Measurements from ENCODE around the gene FYCO1.

Gene FYCO1

DNA sequence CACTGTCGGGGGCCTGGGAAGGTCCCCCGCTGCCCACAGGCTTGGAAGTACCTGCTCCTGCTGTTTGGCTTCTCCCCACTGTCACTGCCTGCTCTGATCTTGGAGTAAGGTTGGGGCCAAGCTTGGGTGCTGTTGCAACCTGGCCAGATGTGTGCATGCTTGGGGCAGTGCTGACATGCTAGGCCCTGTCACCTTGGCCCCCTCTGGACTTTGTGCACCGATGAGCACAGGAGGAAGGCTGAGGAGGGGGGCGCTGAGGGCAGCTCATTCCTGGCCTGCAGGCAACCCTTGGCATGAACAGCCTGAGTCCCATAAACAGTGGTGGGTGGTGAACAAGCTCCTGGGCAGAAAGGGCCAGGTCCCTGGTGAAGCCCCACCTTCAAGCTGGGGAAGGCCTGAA lies 35.6 kb upstream of the FYCO1 start:
- no peak for TF ChIP-seq USF1 (IDR thresholded peaks at IDR 0.05)

DNA sequence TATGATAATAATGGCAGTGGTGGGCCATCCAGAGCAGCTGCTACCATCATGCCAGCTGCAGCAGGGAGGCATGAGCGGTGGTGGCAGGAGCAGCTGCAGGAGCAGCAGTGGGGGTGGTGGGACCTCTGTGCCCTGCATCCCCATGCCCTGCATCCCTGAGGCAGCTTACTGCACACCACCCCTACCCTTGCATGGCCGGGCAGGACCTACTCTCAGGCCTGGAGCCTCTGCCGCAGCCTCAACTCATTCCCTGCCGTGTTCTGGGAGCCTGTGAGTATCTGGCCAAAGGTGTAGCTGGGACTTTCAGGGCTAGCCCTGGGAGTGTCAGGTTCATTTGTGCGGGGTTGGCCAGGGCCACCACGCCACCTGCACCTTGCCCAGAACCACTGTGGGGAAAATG lies 35.0 kb upstream of the FYCO1 start:
- no peak for TF ChIP-seq YY1 (IDR thresholded peaks at IDR 0.05; ENCODE audit: low read depth)
- TF ChIP-seq TCF12 (IDR thresholded peaks at IDR 0.05; ENCODE audit: low read depth): no peak

- TF ChIP-seq USF1 (IDR thresholded peaks at IDR 0.05) (no peak), MAX (IDR thresholded peaks at IDR 0.05) (no peak), RAD21 (IDR thresholded peaks at IDR 0.05; ENCODE audit: low read depth) (no peak)
- TF ChIP-seq, protein P1, sequence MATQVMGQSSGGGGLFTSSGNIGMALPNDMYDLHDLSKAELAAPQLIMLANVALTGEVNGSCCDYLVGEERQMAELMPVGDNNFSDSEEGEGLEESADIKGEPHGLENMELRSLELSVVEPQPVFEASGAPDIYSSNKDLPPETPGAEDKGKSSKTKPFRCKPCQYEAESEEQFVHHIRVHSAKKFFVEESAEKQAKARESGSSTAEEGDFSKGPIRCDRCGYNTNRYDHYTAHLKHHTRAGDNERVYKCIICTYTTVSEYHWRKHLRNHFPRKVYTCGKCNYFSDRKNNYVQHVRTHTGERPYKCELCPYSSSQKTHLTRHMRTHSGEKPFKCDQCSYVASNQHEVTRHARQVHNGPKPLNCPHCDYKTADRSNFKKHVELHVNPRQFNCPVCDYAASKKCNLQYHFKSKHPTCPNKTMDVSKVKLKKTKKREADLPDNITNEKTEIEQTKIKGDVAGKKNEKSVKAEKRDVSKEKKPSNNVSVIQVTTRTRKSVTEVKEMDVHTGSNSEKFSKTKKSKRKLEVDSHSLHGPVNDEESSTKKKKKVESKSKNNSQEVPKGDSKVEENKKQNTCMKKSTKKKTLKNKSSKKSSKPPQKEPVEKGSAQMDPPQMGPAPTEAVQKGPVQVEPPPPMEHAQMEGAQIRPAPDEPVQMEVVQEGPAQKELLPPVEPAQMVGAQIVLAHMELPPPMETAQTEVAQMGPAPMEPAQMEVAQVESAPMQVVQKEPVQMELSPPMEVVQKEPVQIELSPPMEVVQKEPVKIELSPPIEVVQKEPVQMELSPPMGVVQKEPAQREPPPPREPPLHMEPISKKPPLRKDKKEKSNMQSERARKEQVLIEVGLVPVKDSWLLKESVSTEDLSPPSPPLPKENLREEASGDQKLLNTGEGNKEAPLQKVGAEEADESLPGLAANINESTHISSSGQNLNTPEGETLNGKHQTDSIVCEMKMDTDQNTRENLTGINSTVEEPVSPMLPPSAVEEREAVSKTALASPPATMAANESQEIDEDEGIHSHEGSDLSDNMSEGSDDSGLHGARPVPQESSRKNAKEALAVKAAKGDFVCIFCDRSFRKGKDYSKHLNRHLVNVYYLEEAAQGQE (IDR thresholded peaks at IDR 0.05; ENCODE audit: low read depth): no peak
Measured at GRCh38 chr3:46029953-46030543, 34.4 kb upstream of the FYCO1 start.

DNA sequence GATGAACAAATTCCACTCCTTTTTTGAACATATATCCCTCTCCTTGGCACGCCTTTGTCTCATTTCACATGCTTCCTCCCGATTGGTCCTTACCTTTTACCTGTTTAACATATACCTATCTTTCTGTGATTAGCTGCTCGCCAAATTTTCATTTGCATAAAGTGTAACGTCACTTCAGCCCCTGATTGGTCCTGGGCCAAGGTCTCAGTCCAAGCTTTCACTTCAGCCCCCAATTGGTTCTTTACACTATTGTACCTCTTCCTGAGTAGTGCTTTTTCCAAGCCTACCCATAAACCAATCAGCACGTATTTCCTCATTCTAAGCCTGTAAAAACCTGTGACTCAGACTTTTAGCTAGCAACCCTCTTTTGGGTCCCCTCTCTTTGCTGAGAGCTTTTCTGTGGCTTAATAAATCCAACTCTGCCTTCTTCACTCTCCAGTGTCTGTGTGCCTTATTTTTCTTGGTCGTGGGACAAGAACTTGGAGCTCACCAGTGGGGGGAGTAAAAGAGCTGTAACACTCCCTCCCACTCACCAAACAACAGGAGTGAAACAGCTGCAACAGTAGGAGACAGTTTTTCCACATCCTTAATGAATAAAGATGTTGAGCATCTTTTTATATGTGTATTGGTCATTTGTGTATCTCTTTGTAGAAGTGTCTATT lies 32.2 kb upstream of the FYCO1 start:
- TF ChIP-seq EGR1 (IDR thresholded peaks at IDR 0.05) (no peak), TCF12 (IDR thresholded peaks at IDR 0.05; ENCODE audit: low read depth) (no peak)

GRCh38 chr3:46027021-46027705 lies 31.5 kb upstream of the FYCO1 start, which contains the start of gene XCR1:
XCR1 (minus strand) TSS chr3:46027483; CDS start chr3:46021947, 5,536 bp downstream.
- TF ChIP-seq, protein P1 (IDR thresholded peaks at IDR 0.05; ENCODE audit: low read depth): no peak
- TF ChIP-seq EP300 (IDR thresholded peaks at IDR 0.05; ENCODE audit: borderline replicate concordance) (no peak), TEAD4 (IDR thresholded peaks at IDR 0.05) (no peak), USF1 (IDR thresholded peaks at IDR 0.05) (no peak)

GRCh38 chr3:46025139-46025538 lies 29.5 kb upstream of the FYCO1 start:
- TF ChIP-seq EGR1 (IDR thresholded peaks at IDR 0.05) (no peak), TAF1 (IDR thresholded peaks at IDR 0.05; ENCODE audit: low read depth) (no peak), TEAD4 (IDR thresholded peaks at IDR 0.05) (no peak), USF1 (IDR thresholded peaks at IDR 0.05) (no peak), NFIC (IDR thresholded peaks at IDR 0.05) (no peak), EP300 (IDR thresholded peaks at IDR 0.05; ENCODE audit: borderline replicate concordance) (no peak), MAX (IDR thresholded peaks at IDR 0.05) (no peak), RAD21 (IDR thresholded peaks at IDR 0.05; ENCODE audit: low read depth) (no peak), TCF12 (IDR thresholded peaks at IDR 0.05; ENCODE audit: low read depth) (no peak), CREB1 (IDR thresholded peaks at IDR 0.05; ENCODE audit: low read depth) (no peak), FOXM1 (IDR thresholded peaks at IDR 0.05; ENCODE audit: borderline replicate concordance, low read depth) (no peak)
- TF ChIP-seq, protein P1 (IDR thresholded peaks at IDR 0.05; ENCODE audit: low read depth): no peak
